HEK293T (cell line): Measurements from ENCODE around the gene C14orf119.
A peak's percentile ranks its signal among the peaks of the same experiment; 100 is the strongest.

ENCODE experiments used
- CTCF ChIA-PET: fragments of 350-600 bp; formaldehyde crosslinking; extraction: SDS; loops from one replicate; lab custom pipeline; 2021; ENCODE audit warnings: antibody characterized with exemption, inconsistent platforms; lab: Yijun Ruan, JAX
- POLR2A ChIA-PET: fragments of 350-600 bp; formaldehyde crosslinking; extraction: SDS; loops from one replicate; lab custom pipeline; 2020; ENCODE audit warnings: antibody characterized with exemption, inconsistent platforms; lab: Yijun Ruan, JAX
- DNase-seq: peaks from one replicate; pipeline ENCODE4 v3.0.0; 2012; ENCODE audit warnings: mixed read lengths; ENCODE audit errors: extremely low spot score
- ARNT ChIP-seq: fragments of 450-650 bp; IDR thresholded peaks from 2 replicates; pipeline ENCODE4 v1.6.1; 2017; ENCODE audit warnings: mild to moderate bottlenecking
- BHLHE40 ChIP-seq: fragments of 450-650 bp; IDR thresholded peaks from 2 replicates; pipeline ENCODE4 v1.6.1; 2016; ENCODE audit warnings: mild to moderate bottlenecking, moderate library complexity, borderline replicate concordance
- CTBP1 ChIP-seq: fragments of 450-650 bp; IDR thresholded peaks from 2 replicates; pipeline ENCODE4 v1.6.1; 2016; ENCODE audit warnings: borderline replicate concordance
- ELF4 ChIP-seq: fragments of 450-650 bp; IDR thresholded peaks from 2 replicates; pipeline ENCODE4 v1.6.1; 2017; ENCODE audit warnings: antibody characterized with exemption
- FOXA1 ChIP-seq: fragments of 450-650 bp; IDR thresholded peaks from 2 replicates; pipeline ENCODE4 v1.6.1; 2016; ENCODE audit warnings: mild to moderate bottlenecking
- FOXK2 ChIP-seq: fragments of 450-650 bp; IDR thresholded peaks from 2 replicates; pipeline ENCODE4 v1.6.1; 2016; ENCODE audit warnings: mild to moderate bottlenecking
- FOXM1 ChIP-seq: fragments of 450-650 bp; IDR thresholded peaks from 2 replicates; pipeline ENCODE4 v1.6.1; 2017; ENCODE audit warnings: mild to moderate bottlenecking, borderline replicate concordance
- HDGF ChIP-seq: fragments of 450-650 bp; IDR thresholded peaks from 2 replicates; pipeline ENCODE4 v1.6.1; 2017; ENCODE audit warnings: antibody characterized with exemption, borderline replicate concordance
- L3MBTL2 ChIP-seq: fragments of 450-650 bp; conservative IDR thresholded peaks from 2 replicates; pipeline ENCODE4 v1.6.1; 2016; ENCODE audit warnings: mild to moderate bottlenecking
- LEF1 ChIP-seq: fragments of 450-650 bp; IDR thresholded peaks from 2 replicates; pipeline ENCODE4 v1.6.1; 2017; ENCODE audit warnings: mild to moderate bottlenecking, borderline replicate concordance
- NFRKB ChIP-seq: fragments of 450-650 bp; IDR thresholded peaks from 2 replicates; pipeline ENCODE4 v1.6.1; 2016; ENCODE audit warnings: mild to moderate bottlenecking, moderate library complexity
- PKNOX1 ChIP-seq: fragments of 450-650 bp; IDR thresholded peaks from 2 replicates; pipeline ENCODE4 v1.6.1; 2016
- SP1 ChIP-seq: fragments of 450-650 bp; IDR thresholded peaks from 2 replicates; pipeline ENCODE4 v1.6.1; 2017
- SUZ12 ChIP-seq: fragments of 450-650 bp; IDR thresholded peaks from 2 replicates; pipeline ENCODE4 v1.6.1; 2016; ENCODE audit warnings: mild to moderate bottlenecking
- TARDBP ChIP-seq: fragments of 450-650 bp; IDR thresholded peaks from 2 replicates; pipeline ENCODE4 v1.6.1; 2016
- ZNF384 ChIP-seq: fragments of 450-650 bp; IDR thresholded peaks from 2 replicates; pipeline ENCODE4 v1.6.1; 2016

Gene C14orf119

GRCh38 chr14:23101986-23102625, 6.8 kb downstream of the C14orf119 start:
- no peak for DNase-seq
- ChIA-PET CTCF (interaction anchor here (0.5 kb wide), 1 partner anchor 85 kb away, joined by 3 read pairs; no protein-coding TSS in a partner anchor), POLR2A (interaction anchor here (1.0 kb wide), 1 partner anchor 184 kb away, joined by 3 read pairs; no protein-coding TSS in a partner anchor)
- TF ChIP-seq ZNF384 = no peak
- no peak for TF ChIP-seq FOXM1
- TF ChIP-seq SUZ12 = no peak
- no peak for TF ChIP-seq FOXK2
- TF ChIP-seq FOXA1 = no peak
- TF ChIP-seq SP1 = no peak
- TF ChIP-seq L3MBTL2 = no peak
- no peak for TF ChIP-seq PKNOX1
- TF ChIP-seq ARNT = no peak
- TF ChIP-seq HDGF = no peak
- no peak for TF ChIP-seq NFRKB
- no peak for TF ChIP-seq LEF1
- TF ChIP-seq ELF4 = no peak

- TF ChIP-seq SUZ12 (no peak), PKNOX1 (peak; percentile 28; the same call in 1 of the 2 replicates)
- DNase-seq = no peak
- ChIA-PET CTCF (no interaction called here), POLR2A (interaction anchor here (1.0 kb wide), 1 partner anchor 184 kb away, joined by 3 read pairs; no protein-coding TSS in a partner anchor)
These were observed 7.5 kb downstream of the C14orf119 start for GRCh38 chr14:23102801-23103200.

- no peak for DNase-seq
- ChIA-PET POLR2A (interaction anchor here (4.1 kb wide), 1 partner anchor 9 kb away, joined by 28 read pairs; the partner anchor contains the start of genes ACIN1 and C14orf119), CTCF (interaction anchor here (0.8 to 1.5 kb wide), 3 partner anchors 9 to 83 kb away, joined by 3 to 8 read pairs (median 3); partner anchors contain the start of gene ACIN1)
- TF ChIP-seq LEF1 (no peak), SP1 (no peak), FOXM1 (no peak), HDGF (no peak)
These were observed 8.3 kb downstream of the C14orf119 start for GRCh38 chr14:23103581-23103980.

- TF ChIP-seq ARNT (no peak), CTBP1 (no peak), NFRKB (no peak), FOXM1 (no peak), ELF4 (no peak), LEF1 (no peak), L3MBTL2 (no peak)
- ChIA-PET POLR2A (interaction anchor here (4.1 kb wide), 1 partner anchor 9 kb away, joined by 28 read pairs; the partner anchor contains the start of genes ACIN1 and C14orf119), CTCF (interaction anchor here (0.9 to 1.5 kb wide), 2 partner anchors 9 to 35 kb away, joined by 3 to 8 read pairs; partner anchors contain the start of gene ACIN1)
- no peak for DNase-seq
These were observed 8.8 kb downstream of the C14orf119 start for GRCh38 chr14:23104070-23104590.

- DNase-seq = no peak
- ChIA-PET POLR2A (interaction anchor here (4.1 kb wide), 1 partner anchor 10 kb away, joined by 28 read pairs; the partner anchor contains the start of genes ACIN1 and C14orf119), CTCF (interaction anchor here (0.9 to 1.5 kb wide), 2 partner anchors 10 to 36 kb away, joined by 3 to 8 read pairs; partner anchors contain the start of gene ACIN1)
- TF ChIP-seq TARDBP (no peak), LEF1 (no peak)
These were observed 9.5 kb downstream of the C14orf119 start, which contains the start of gene CIROP for GRCh38 chr14:23104591-23105347. Gene CIROP (minus strand): TSS chr14:23104989. CDS start chr14:23104920, 69 bp downstream.

GRCh38 chr14:23105348-23105824, 10.1 kb downstream of the C14orf119 start:
- ChIA-PET POLR2A (interaction anchor here (4.1 kb wide), 1 partner anchor 10 kb away, joined by 28 read pairs; the partner anchor contains the start of genes ACIN1 and C14orf119), CTCF (interaction anchor here (1.5 kb wide), 1 partner anchor 36 kb away, joined by 8 read pairs; no protein-coding TSS in a partner anchor)

More at GRCh38 chr14:23105348-23105824, 10.1 kb downstream of the C14orf119 start:
- TF ChIP-seq BHLHE40 = no peak
- no peak for TF ChIP-seq FOXA1
- no peak for TF ChIP-seq PKNOX1
- no peak for TF ChIP-seq ZNF384
- no peak for TF ChIP-seq L3MBTL2
- TF ChIP-seq CTBP1 = no peak
- no peak for TF ChIP-seq NFRKB
- TF ChIP-seq FOXM1 = no peak
- DNase-seq = no peak
